Activated CD4-positive, alpha-beta T cell treated with anti-CD3 and anti-CD28 coated beads, Interleukin-2, amount 50 U/mL, for 48 hours (primary cell): Measurements from ENCODE around the gene PTRH1.

ENCODE experiments used
- DNase-seq, 2 experiments: peaks; one replicate each; pipeline ENCODE4 v3.0.0-alpha.2; 2020

The PTRH1 gene

GRCh38 chr9:127739614-127740330 is 24.3 kb upstream of the PTRH1 start:
- DNase-seq: no peak

- no peak for DNase-seq
These were observed 23.2 kb upstream of the PTRH1 start for GRCh38 chr9:127738666-127739065.

GRCh38 chr9:127735530-127736185 is 20.2 kb upstream of the PTRH1 start:
- DNase-seq: no peak

- peak; percentile 99 for DNase-seq
These were observed 19.5 kb upstream of the PTRH1 start, which contains the start of gene TOR2A for GRCh38 chr9:127734747-127735529. TOR2A (minus strand) TSS chr9:127735294; CDS start chr9:127735270, 24 bp downstream.

GRCh38 chr9:127734247-127734746 is 18.8 kb upstream of the PTRH1 start:
- DNase-seq: no peak

- DNase-seq: no peak
These were observed 18.2 kb upstream of the PTRH1 start for GRCh38 chr9:127733614-127734013.

GRCh38 chr9:127732444-127732843 is 17.0 kb upstream of the PTRH1 start:
- DNase-seq: no peak

- no peak for DNase-seq
These were observed 16.5 kb upstream of the PTRH1 start for GRCh38 chr9:127731938-127732337.

- no peak for DNase-seq
These were observed 15.4 kb upstream of the PTRH1 start for GRCh38 chr9:127730799-127731410.

- no peak for DNase-seq
These were observed 14.8 kb upstream of the PTRH1 start for GRCh38 chr9:127730262-127730661.

GRCh38 chr9:127729522-127730256 is 14.2 kb upstream of the PTRH1 start:
- DNase-seq: no peak

GRCh38 chr9:127728808-127729207 is 13.3 kb upstream of the PTRH1 start:
- no peak for DNase-seq

- DNase-seq: no peak
These were observed 11.4 kb upstream of the PTRH1 start for GRCh38 chr9:127726871-127727270.

GRCh38 chr9:127724012-127724411 is 8.5 kb upstream of the PTRH1 start:
- no peak for DNase-seq

GRCh38 chr9:127723444-127723843 is 8.0 kb upstream of the PTRH1 start:
- DNase-seq: no peak

GRCh38 chr9:127723013-127723412 is 7.5 kb upstream of the PTRH1 start:
- no peak for DNase-seq

- DNase-seq: no peak
These were observed 6.7 kb upstream of the PTRH1 start for GRCh38 chr9:127722055-127722745.

GRCh38 chr9:127721391-127721821 is 5.9 kb upstream of the PTRH1 start:
- DNase-seq: no peak

GRCh38 chr9:127720865-127721227 is 5.4 kb upstream of the PTRH1 start:
- no peak for DNase-seq

- no peak for DNase-seq
These were observed 4.8 kb upstream of the PTRH1 start for GRCh38 chr9:127720031-127720864.

- no peak for DNase-seq
These were observed 2.3 kb upstream of the PTRH1 start for GRCh38 chr9:127717766-127718165.
